PC-3 (cell line): Measurements from ENCODE around the gene CAMK1D. TPM values are rescaled to one million over a fixed set of nuclear protein-coding genes. Genes with fewer than 3 reads are reported as not detected.

Source experiments
- ATAC-seq: fragments of 200-7000 bp; cut with Tn5 transposase; 2 replicates; pipeline ENCODE4 v1.9.1; 2020; ENCODE audit warnings: mild to moderate bottlenecking, moderate library complexity
- BruUV-seq: library from RNA; stranded (reverse); fragments of 400-500 nt; replicated peaks from 2 replicates; lab custom pipeline; 2021; lab: Mats Ljungman, UMichigan
- CTCF ChIA-PET: fragments of 300-600 bp; sonication (Branson Sonifier 250); formaldehyde crosslinking; loops from one replicate; lab custom pipeline; 2022; ENCODE audit warnings: antibody characterized with exemption; lab: Charles Lee
- POLR2A ChIA-PET: fragments of 300-600 bp; sonication (Branson Sonifier 250); formaldehyde crosslinking; loops from one replicate; lab custom pipeline; 2022; ENCODE audit warnings: antibody characterized with exemption; ENCODE audit not compliant: unreplicated experiment; lab: Charles Lee
- DNase-seq: peaks from one replicate; pipeline ENCODE4 v3.0.0-alpha.2; 2015
- H2AFZ ChIP-seq: fragments of 300-600 bp; sonication (generic); 2 replicates; pipeline ENCODE4 v1.6.0; 2016; ENCODE audit warnings: antibody characterized with exemption, low read length
- H3F3A ChIP-seq: fragments of 300-600 bp; sonication (generic); one replicate; pipeline ENCODE4 v1.6.0; 2017; ENCODE audit warnings: antibody characterized with exemption, low read length, control low read depth, mild to moderate bottlenecking; ENCODE audit not compliant: unreplicated experiment
- H3K27ac ChIP-seq: fragments of 300-600 bp; sonication (generic); 2 replicates; pipeline ENCODE4 v1.5.1; 2016; ENCODE audit warnings: mild to moderate bottlenecking, low read length
- H3K27me3 ChIP-seq: fragments of 300-600 bp; sonication (generic); 2 replicates; pipeline ENCODE4 v1.6.1; 2016; ENCODE audit warnings: low read length, mixed read lengths
- H3K36me3 ChIP-seq: fragments of 300-600 bp; sonication (generic); 2 replicates; pipeline ENCODE4 v1.6.1; 2016; ENCODE audit warnings: low read depth, mixed run types, low read length, mixed read lengths
- H3K4me1 ChIP-seq: fragments of 300-600 bp; sonication (generic); 2 replicates; pipeline ENCODE4 v1.5.1; 2016; ENCODE audit warnings: low read length; ENCODE audit not compliant: insufficient read depth
- H3K4me2 ChIP-seq: fragments of 300-600 bp; sonication (generic); 2 replicates; pipeline ENCODE4 v1.6.0; 2016; ENCODE audit warnings: low read length
- H3K4me3 ChIP-seq: fragments of 300-600 bp; sonication (generic); 2 replicates; pipeline ENCODE4 v1.5.1; 2016; ENCODE audit warnings: mild to moderate bottlenecking, low read length, mixed read lengths
- H3K79me2 ChIP-seq: fragments of 300-600 bp; sonication (generic); 2 replicates; pipeline ENCODE4 v1.6.1; 2017; ENCODE audit warnings: low read length, mixed read lengths
- H3K9ac ChIP-seq: fragments of 300-600 bp; sonication (generic); 2 replicates; pipeline ENCODE4 v1.6.0; 2016; ENCODE audit warnings: mild to moderate bottlenecking, low read length
- H3K9me2 ChIP-seq: fragments of 300-600 bp; sonication (generic); replicated peaks from 2 replicates; pipeline ENCODE4 v1.6.1; 2016; ENCODE audit warnings: mixed run types, low read length, mixed read lengths
- H3K9me3 ChIP-seq: fragments of 300-600 bp; sonication (generic); 2 replicates; pipeline ENCODE4 v1.6.1; 2016; ENCODE audit warnings: low read length, mixed read lengths
- H4K20me1 ChIP-seq: fragments of 300-600 bp; sonication (generic); 2 replicates; pipeline ENCODE4 v1.6.1; 2016; ENCODE audit warnings: low read length, mixed read lengths
- EZH2 ChIP-seq: fragments of 300-600 bp; sonication (generic); IDR thresholded peaks from one replicate; pipeline ENCODE4 v1.6.1; 2017; ENCODE audit warnings: antibody characterized with exemption, mild to moderate bottlenecking, low read length; ENCODE audit not compliant: unreplicated experiment
- EZH2phosphoT487 ChIP-seq: fragments of 300-600 bp; sonication (generic); IDR thresholded peaks from 2 replicates; pipeline ENCODE4 v1.6.1; 2018; ENCODE audit warnings: mild to moderate bottlenecking, antibody characterized with exemption, low read length, borderline replicate concordance
- intact Hi-C: fragments of 100-400 bp; cut with micrococcal nuclease; formaldehyde crosslinking; loops from 2 replicates; pipeline ENCODE4 v1.9.0; 2023
- total RNA-seq: library from RNA; depleted of rRNA; stranded (reverse); fragments of >200 nt; gene quantifications from 2 replicates; pipeline ENCODE4 v1.2.3, GENCODE V29; 2014
- TF ChIP-seq, protein P1 (sequence below): fragments of 300-600 bp; sonication (generic); conservative IDR thresholded peaks from 2 replicates; pipeline ENCODE4 v1.5.1; 2017; ENCODE audit warnings: antibody characterized with exemption, low read depth, mild to moderate bottlenecking, low read length

CAMK1D gene
- total RNA-seq, 1 experiment from 2014 or later = 1.3 TPM

DNA sequence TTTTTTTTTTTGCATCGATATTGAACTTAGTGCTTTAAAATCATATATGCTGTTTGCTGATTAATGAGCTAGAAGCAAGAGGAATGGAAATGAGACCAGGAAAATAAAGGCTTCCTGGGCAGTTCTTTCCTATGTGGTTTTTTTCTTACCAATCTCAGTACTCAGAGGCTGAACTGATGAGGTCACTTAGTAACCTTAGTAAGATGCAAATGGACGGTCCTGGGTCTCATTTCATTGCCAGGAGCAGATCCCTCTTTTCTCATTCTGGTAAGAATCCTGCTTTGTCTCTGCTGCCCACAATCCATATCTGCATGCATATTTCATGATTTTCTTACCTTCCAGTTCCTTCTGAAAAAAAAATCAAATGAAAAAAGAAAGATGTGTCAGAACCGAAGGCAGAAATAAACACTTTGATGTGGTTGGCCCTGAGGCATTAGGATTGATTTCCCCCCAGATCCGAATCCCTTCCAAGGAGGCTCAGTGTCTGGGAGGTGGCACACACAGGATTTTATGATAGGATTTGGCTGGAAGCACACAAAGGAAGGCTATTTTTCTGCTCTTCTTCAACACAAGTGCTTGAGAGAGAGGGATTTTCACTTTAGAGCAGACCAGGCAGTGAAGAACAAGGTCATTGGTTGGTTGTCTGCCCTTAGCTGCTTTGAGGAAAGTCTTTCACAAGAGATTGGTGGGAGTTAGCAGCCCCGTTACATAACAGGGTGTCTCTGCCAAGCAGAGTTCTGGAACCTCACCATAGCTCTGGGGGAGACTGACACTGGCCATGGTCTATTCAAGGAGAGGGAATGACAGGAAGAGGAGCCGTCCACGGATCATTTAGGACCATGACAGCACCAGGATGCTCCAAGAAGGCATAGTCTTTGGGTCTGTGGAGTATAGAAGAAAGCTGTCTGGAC, 150.0 kb downstream of the CAMK1D start:
- Histone ChIP-seq H3K36me3 (no peaks in the 10 kb centered on the region), H3K9ac (no peak overlapping the region), H3K9me3 (no peaks in the 10 kb centered on the region), H3K79me2 (no peaks in the 10 kb centered on the region), H3K27ac (no peak overlapping the region), H3K27me3 (no peaks in the 10 kb centered on the region), H3K4me3 (no peak overlapping the region), H3K9me2 (no peaks in the 10 kb centered on the region), H3K4me2 (no peak overlapping the region), H4K20me1 (no peaks in the 10 kb centered on the region), H2AFZ (no peak overlapping the region), H3F3A (no peaks in the 10 kb centered on the region), H3K4me1 (no peaks in the 10 kb centered on the region)
- TF ChIP-seq EZH2phosphoT487 (no peak), EZH2 (no peak)
- TF ChIP-seq, protein P1, sequence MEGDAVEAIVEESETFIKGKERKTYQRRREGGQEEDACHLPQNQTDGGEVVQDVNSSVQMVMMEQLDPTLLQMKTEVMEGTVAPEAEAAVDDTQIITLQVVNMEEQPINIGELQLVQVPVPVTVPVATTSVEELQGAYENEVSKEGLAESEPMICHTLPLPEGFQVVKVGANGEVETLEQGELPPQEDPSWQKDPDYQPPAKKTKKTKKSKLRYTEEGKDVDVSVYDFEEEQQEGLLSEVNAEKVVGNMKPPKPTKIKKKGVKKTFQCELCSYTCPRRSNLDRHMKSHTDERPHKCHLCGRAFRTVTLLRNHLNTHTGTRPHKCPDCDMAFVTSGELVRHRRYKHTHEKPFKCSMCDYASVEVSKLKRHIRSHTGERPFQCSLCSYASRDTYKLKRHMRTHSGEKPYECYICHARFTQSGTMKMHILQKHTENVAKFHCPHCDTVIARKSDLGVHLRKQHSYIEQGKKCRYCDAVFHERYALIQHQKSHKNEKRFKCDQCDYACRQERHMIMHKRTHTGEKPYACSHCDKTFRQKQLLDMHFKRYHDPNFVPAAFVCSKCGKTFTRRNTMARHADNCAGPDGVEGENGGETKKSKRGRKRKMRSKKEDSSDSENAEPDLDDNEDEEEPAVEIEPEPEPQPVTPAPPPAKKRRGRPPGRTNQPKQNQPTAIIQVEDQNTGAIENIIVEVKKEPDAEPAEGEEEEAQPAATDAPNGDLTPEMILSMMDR = no peak
- no TSS peak for BruUV-seq
- intact Hi-C loops = no loop called here
- DNase-seq (no peak), ATAC-seq (no peak)
- ChIA-PET CTCF (no interaction called here), POLR2A (no interaction called here)

DNA sequence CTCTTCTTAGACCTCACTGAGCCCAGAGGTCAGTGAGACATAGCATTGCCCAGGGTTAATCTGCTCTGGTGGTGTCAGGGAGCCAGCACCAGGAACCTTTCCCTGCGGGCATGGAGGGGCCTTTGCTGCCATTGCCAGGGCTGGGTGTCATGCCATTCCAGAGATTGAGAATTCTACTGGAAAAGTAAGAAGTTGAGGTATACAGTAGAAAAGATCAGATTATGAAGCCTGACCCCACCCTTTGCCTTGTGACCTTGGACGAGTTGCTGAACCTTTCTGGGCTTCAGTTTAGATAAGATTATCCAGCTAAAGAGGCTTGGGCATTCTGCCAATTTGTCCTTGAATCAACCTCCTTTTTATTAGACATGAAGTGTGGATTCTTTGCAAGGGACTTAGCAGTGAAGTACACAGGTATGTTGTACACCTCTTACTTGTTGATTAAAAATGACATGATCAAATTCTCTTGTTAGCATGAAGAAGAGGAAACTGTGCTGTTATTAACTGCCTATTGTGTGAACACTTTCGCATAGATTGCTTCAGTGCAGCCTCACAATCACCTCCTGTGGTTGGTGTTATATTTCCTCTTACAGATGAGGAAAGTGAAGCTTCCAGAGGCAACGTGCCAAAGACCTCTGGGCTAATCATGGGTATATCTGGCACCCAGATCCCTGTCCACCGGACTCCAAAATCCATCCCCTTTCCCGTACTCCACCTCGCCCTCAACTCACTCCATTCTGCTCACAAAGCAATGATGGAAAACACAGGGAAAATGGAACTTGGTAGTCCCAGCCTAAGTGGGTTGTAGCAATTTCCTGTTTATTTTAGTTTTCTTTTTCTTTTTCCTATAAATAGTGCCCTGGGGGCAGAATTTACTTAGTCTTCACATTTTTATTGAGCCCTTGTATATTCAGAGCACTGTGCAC, 151.3 kb downstream of the CAMK1D start:
- Histone ChIP-seq H4K20me1 (no peaks in the 10 kb centered on the region), H3F3A (no peaks in the 10 kb centered on the region), H3K9ac (no peak overlapping the region), H3K79me2 (no peaks in the 10 kb centered on the region), H3K27ac (no peak overlapping the region), H2AFZ (no peak overlapping the region), H3K9me3 (no peaks in the 10 kb centered on the region), H3K4me1 (no peaks in the 10 kb centered on the region), H3K9me2 (no peaks in the 10 kb centered on the region), H3K27me3 (no peaks in the 10 kb centered on the region), H3K36me3 (no peaks in the 10 kb centered on the region), H3K4me3 (no peak overlapping the region), H3K4me2 (no peak overlapping the region)
- TF ChIP-seq, protein P1 = no peak
- TF ChIP-seq EZH2 (no peak), EZH2phosphoT487 (no peak)
- intact Hi-C loops = no loop called here
- DNase-seq (no peak), ATAC-seq (no peak)
- CTCF ChIA-PET = no interaction called here
- no TSS peak for BruUV-seq
- POLR2A ChIA-PET = no interaction called here
